Measurements from ENCODE around the gene EVA1A.

GRCh38 chr2:75495862-75496261 lies 64.9 kb downstream of the EVA1A start:
- TF ChIP-seq CTCF (conservative IDR thresholded peaks at IDR 0.05) (no peak), EZH2 (IDR thresholded peaks at IDR 0.05; ENCODE audit: low read depth) (no peak)
